Activated T-cell treated with anti-CD3 and anti-CD28 coated beads, Interleukin-2, amount 50 U/mL, for 1 hour (primary cell): Measurements from ENCODE around the gene HSD3B1.
"Not testable (repeated sequence)": the region's sequence is repeated elsewhere in the genome, so short reads cannot be mapped to it uniquely, and the experiment has no call there.

Source experiments
- DNase-seq: peaks from one replicate; pipeline ENCODE4 v3.0.0-alpha.2; 2020

HSD3B1 gene

DNA sequence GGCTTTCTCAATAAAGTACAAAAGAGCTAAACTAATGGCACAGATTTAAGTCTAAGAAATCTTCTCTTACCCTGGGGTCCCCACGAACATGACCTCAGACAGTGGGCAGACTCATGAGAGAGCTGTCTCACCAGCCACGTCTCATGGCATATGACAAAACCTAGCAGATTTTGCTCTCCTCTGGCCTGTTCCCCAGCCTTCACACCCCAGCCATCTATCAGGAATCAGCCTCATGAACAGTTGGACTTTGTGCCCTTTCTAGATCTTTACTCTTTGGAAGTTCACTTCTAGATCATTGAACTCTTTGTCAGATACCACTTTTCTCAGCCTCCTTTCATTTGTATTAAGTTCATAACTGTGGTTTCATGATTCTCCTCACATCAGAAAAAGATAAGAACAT lies 14.2 kb upstream of the HSD3B1 start:
- no peak for DNase-seq

GRCh38 chr1:119504831-119505230 lies 2.2 kb upstream of the HSD3B1 start:
- DNase-seq: no peak

- no peak for DNase-seq
Observed at GRCh38 chr1:119510046-119510445, 3.0 kb downstream of the HSD3B1 start.

GRCh38 chr1:119515221-119515620 lies 8.2 kb downstream of the HSD3B1 start:
- DNase-seq: no peak

- no peak for DNase-seq
Observed at GRCh38 chr1:119516247-119516646, 9.2 kb downstream of the HSD3B1 start.

- DNase-seq: no peak
Observed at GRCh38 chr1:119516680-119517079, 9.7 kb downstream of the HSD3B1 start.

DNA sequence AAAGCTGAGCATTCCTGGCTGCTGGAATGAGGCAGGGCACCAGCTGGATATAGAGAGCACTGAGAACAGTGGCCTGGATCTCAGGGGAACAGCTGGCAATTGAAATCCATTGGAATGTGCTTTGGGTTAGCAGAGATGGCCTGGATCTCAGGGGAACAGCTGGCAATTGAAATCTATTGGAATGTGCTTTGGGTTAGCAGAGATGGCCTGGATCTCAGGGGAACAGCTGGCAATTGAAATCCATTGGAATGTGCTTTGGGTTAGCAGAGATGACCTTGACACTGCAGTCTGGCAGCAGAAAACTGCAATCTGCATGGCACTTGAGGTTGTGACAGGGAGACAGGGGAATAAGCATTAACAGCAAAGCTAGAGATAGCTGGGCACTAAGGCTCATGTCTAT lies 10.7 kb downstream of the HSD3B1 start:
- DNase-seq: not testable (repeated sequence)

DNA sequence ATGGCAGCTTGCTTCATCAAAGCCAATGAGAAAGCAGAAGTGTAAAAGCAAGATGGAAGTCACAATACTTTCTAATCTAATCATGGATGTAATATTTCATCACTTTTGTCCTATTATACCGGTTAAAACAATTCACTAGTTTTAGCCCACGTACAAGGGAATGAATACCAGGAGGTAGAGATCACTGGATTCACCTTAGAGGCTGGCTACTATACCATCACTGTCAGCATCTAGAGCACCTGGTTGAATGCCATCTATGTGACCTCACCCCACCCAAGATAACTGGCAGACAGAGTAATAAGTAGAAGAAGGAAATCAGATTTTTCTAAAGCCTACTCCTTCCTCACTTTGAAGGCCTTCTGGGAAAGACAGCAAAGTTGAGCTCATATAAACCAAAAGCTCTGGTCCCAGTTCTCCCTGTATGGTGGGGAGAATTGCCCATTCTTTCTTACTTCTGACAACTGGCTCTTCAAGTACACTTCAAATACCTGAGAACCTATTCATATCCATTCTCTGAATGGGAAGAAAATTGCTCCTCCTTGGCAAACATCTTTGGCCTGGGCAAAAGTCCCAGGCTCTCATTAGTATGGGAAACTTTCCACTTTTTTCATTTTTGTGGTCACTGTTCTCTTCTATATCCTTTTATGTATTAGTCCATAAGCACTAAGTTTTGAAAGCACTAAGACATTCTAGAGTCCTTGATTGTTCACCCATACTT lies 24.8 kb downstream of the HSD3B1 start:
- no peak for DNase-seq

- DNase-seq: no peak
Observed at GRCh38 chr1:119532324-119532910, 25.4 kb downstream of the HSD3B1 start.

DNA sequence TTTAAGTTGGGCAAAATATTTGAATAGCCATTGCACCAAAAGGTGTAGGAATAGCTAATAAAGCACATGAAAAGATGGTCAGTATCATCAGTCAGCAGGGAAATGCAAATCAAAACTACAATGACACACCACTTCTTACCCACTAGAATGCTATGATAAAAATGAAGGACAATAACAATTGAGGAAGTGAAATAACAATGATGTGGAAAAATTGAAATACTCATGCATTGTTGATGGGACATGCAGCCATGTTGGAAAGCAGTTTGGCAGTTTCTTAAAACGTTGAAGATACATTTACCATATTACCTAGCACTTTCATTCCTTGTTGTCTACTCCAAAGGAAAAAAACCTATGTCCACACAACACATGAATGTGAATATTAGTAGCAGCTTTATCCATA lies 28.4 kb downstream of the HSD3B1 start:
- no peak for DNase-seq

- no peak for DNase-seq
Observed at GRCh38 chr1:119537966-119538365, 31.0 kb downstream of the HSD3B1 start.

- DNase-seq: no peak
Observed at GRCh38 chr1:119539636-119540035, 32.6 kb downstream of the HSD3B1 start.

GRCh38 chr1:119541389-119541788 lies 34.4 kb downstream of the HSD3B1 start:
- no peak for DNase-seq

GRCh38 chr1:119542492-119542946 lies 35.5 kb downstream of the HSD3B1 start:
- no peak for DNase-seq

DNA sequence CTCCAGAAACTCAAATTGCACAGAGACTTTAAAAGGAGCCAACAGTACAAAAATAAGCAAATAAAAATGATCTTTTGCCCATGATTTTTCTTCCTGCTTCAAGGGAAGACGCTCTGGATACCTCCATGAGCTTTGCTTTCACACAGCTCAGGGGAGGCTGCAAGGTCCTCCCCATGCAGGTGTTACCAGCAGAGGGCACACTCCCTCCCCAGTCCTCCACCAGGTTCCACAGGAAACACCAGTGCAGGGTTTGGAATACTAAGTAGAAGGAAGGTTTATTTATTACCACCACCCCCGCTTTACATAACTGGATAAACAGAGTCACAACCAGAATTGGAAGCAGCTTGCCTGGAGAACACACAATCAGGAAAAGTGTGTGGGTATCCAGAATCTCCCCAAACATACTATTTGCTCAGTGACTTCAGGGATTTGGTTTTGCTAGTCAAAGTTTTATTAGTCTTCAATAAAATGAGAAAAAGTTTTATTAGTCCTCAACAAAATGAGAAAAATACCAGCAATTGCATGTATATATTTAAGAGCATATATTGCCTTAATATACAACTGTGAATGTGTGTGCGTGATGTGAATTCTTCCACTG lies 37.3 kb downstream of the HSD3B1 start:
- no peak for DNase-seq

DNA sequence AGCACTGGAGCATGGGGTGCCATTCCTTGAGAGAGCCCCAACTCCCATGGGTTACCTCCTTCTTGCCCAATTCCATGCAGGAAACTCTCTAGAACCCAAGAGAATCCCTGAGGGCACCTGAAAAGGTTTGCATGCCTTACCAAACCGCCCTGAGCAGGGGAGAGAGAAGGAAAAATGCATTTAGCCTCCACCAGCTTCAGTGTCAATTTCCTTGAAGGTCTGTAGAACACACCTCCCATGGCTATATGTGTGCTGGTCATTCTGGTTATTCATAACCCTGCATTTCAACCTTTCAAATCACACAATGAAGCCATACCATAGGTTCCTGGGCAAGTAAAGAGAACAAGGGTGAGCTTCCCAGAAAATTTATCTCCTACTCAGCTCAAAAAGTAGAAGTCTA lies 39.6 kb downstream of the HSD3B1 start:
- DNase-seq: no peak

DNA sequence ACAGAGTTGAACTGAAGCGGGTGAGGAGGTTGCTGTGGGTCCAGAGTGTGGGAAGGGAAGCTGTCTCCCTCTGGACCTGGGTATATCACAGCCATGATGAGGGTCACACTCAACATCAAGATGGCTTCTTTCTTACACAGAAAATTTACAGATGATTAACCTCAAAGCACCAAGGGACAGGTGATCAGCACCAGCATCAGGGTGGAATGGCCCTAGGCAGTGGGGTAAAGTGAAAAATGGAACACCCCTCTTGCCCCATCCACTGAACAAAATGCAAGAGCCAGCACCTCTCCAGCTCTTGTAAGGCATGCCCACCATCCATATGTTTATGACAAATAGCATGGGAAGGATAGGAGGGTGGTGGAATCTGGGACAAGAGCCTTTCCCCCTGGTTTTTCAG lies 40.3 kb downstream of the HSD3B1 start:
- no peak for DNase-seq

DNA sequence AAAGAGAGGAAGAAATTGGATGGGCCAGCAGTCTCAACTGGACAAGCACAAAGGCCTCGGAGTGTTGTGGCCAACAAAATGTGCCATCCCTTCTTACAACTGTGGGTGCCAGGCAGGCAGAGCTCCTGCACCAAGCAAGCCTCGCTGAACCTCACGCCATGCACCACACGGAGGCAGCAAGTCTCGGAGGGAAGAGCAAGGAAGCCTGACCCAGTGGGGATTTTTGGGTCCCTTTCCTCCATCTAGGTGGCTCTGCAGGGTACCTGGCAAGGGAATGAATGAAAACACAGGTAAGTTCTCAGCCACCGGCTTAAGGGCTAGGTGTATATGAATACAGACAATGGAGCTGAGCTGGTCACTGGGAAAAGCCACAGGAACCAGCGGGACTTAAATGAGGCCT lies 40.8 kb downstream of the HSD3B1 start:
- DNase-seq: no peak

DNA sequence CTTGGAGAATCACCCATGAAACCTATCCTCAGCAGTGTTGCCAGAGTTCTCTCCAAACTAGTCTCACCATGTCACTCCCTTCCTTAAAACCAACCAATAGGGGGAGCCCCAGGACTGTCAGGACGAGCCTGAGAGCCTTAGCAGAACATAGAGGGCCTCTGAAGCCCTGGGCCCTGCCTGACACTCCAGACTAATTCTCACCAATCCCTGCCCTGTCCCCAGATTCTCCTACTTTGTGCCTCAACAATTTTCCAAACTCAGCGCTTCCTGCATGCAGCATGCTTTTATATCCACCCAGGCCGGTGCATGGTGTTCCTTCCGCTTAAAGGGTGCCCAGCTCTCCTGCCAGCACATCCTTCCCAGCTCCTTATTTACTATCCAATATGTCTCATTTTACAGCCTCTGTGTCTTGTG lies 42.7 kb downstream of the HSD3B1 start:
- no peak for DNase-seq

GRCh38 chr1:119550381-119550780 lies 43.4 kb downstream of the HSD3B1 start:
- no peak for DNase-seq

GRCh38 chr1:119551218-119551617 lies 44.2 kb downstream of the HSD3B1 start:
- DNase-seq: no peak

- DNase-seq: not testable (repeated sequence)
Observed at GRCh38 chr1:119552656-119553055, 45.6 kb downstream of the HSD3B1 start.

DNA sequence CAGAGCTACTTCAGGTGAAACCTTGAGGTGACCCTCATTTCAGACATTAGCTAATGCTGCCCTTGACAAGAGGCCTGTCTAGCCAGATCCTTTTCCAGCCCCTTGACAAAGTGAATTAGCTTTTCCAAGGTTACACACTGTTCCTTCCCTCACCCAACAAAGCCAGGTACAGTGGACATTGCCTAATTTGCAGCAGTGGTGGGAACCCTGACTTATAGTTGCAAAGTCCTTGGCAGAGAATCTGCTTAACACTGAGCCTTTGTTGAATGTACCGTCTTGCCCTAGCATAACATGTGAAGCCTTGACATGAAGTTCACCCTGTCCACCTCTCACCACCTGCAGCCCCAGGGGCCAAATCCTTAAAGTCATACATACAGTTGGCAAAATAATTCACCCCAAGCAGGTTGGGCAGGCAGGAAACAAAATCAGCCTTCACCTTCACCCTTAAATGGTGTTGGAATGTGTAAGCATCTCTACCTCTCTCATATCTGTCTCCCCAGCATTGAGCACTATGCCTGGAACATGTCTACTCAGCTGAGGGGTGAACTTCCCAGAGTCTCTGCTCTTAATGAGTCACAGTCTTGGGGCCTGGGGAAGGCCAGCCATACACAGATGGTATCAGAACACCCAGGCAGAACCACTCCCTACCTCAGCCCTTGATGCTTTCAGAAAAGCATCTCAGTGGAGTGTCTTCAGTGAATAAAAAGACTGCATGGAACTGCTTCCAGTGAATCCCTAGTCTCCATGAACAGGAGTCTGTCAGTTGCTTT lies 46.5 kb downstream of the HSD3B1 start:
- DNase-seq: not testable (repeated sequence)

GRCh38 chr1:119554183-119554582 lies 47.2 kb downstream of the HSD3B1 start:
- no peak for DNase-seq
